ENCODE data around the gene PPP1R12B. TPM values are rescaled to one million over a fixed set of nuclear protein-coding genes. Genes with fewer than 3 reads are reported as not detected.
"Not testable (repeated sequence)": the region's sequence is repeated elsewhere in the genome, so short reads cannot be mapped to it uniquely, and the experiment has no call there.

The PPP1R12B gene
- total RNA-seq, 1 donor from 2014 or later = 21.8 TPM

DNA sequence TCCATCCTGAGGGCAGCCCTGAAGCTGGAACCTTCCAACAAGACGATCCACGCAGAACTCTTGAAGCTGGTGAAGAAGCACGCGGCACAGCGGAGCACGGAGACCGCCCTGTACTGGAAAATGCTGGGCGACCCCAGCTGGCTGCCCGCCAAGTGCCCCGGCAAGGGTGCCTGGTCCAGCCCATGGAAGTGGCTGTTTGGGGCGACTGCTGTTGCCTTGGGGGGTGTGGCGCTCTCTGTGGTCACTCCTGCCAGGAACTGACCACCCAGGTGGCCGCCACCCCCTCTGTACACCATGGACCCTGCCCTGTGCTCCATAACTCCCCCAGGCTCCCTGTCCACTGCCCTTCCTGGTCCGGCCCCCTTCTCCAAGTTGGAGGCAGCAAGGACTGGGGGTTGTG, 90.8 kb downstream of the PPP1R12B start:
- no peaks in the 10 kb centered on the region for H3K9me3 Mint-ChIP-seq
- no peaks in the 10 kb centered on the region for H3K4me1 ChIP-seq
- no peaks in the 10 kb centered on the region for H4K20me1 ChIP-seq (ENCODE audit: low read depth)
- H3K27me3 ChIP-seq = no peaks in the 10 kb centered on the region
- H3K9ac ChIP-seq = no peak overlapping the region
- H3K27ac Mint-ChIP-seq = peak overlapping the region; percentile 79
- H3K79me2 ChIP-seq (ENCODE audit: low read depth) = no peaks in the 10 kb centered on the region
- H3K4me3 ChIP-seq = no peak overlapping the region
- no peaks in the 10 kb centered on the region for H3F3A ChIP-seq (ENCODE audit: low read depth)
- no peaks in the 10 kb centered on the region for H3K27me3 Mint-ChIP-seq (ENCODE audit: insufficient read depth, low read depth)
- H3K36me3 ChIP-seq = peaks cover 5% of the 10 kb centered on the region
- H3K36me3 Mint-ChIP-seq = peaks cover 8% of the 10 kb centered on the region
- DNase-seq (ENCODE audit: low spot score) = no peak
- no peak overlapping the region for H3K27ac ChIP-seq
- H3K4me3 Mint-ChIP-seq = no peak overlapping the region
- H3K9me3 ChIP-seq (ENCODE audit: low read depth) = no peaks in the 10 kb centered on the region
- H3K4me2 ChIP-seq = no peak overlapping the region
- TF ChIP-seq EZH2 (IDR thresholded peaks at IDR 0.05) (no peak), EZH2phosphoT487 (IDR thresholded peaks at IDR 0.05) (no peak)
- TF ChIP-seq, protein P1, sequence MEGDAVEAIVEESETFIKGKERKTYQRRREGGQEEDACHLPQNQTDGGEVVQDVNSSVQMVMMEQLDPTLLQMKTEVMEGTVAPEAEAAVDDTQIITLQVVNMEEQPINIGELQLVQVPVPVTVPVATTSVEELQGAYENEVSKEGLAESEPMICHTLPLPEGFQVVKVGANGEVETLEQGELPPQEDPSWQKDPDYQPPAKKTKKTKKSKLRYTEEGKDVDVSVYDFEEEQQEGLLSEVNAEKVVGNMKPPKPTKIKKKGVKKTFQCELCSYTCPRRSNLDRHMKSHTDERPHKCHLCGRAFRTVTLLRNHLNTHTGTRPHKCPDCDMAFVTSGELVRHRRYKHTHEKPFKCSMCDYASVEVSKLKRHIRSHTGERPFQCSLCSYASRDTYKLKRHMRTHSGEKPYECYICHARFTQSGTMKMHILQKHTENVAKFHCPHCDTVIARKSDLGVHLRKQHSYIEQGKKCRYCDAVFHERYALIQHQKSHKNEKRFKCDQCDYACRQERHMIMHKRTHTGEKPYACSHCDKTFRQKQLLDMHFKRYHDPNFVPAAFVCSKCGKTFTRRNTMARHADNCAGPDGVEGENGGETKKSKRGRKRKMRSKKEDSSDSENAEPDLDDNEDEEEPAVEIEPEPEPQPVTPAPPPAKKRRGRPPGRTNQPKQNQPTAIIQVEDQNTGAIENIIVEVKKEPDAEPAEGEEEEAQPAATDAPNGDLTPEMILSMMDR (IDR thresholded peaks at IDR 0.05) = no peak
- H2AFZ ChIP-seq (replicated peaks) = no peak overlapping the region
- no peaks in the 10 kb centered on the region for H3K4me1 Mint-ChIP-seq

- H3K4me3 ChIP-seq; H3K27ac Mint-ChIP-seq; H3K9me3 Mint-ChIP-seq; H3K4me2 ChIP-seq; DNase-seq (ENCODE audit: low spot score); H3K4me3 Mint-ChIP-seq; H3K27ac ChIP-seq; H3K4me1 ChIP-seq; H3K9me3 ChIP-seq (ENCODE audit: low read depth); H2AFZ ChIP-seq (replicated peaks); H3K79me2 ChIP-seq (ENCODE audit: low read depth); H3F3A ChIP-seq (ENCODE audit: low read depth); H4K20me1 ChIP-seq (ENCODE audit: low read depth); H3K27me3 Mint-ChIP-seq (ENCODE audit: insufficient read depth, low read depth); H3K9ac ChIP-seq; H3K36me3 ChIP-seq; H3K27me3 ChIP-seq; H3K4me1 Mint-ChIP-seq: not testable (repeated sequence)
- peaks cover 27% of the 10 kb centered on the region for H3K36me3 Mint-ChIP-seq
Measured at GRCh38 chr1:202448140-202448539, 99.6 kb downstream of the PPP1R12B start.

DNA sequence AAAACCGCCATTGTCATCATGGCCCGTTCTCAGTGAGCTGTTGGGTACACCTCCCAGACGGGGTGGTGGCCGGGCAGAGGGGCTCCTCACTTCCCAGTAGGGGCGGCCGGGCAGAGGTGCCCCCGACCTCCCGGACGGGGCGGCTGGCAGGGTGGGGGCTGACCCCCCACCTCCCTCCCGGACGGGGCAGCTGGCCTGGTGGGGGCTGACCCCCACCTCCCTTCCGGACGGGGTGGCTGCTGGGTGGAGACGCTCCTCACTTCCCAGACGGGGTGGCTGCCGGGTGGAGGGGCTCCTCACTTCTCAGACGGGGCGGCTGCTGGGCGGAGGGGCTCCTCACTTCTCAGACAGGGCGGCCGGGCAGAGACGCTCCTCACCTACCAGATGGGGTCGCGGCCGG, 103.1 kb downstream of the PPP1R12B start:
- not testable (repeated sequence) for H2AFZ ChIP-seq (replicated peaks); H3K79me2 ChIP-seq (ENCODE audit: low read depth); H3K36me3 ChIP-seq; H3K27me3 ChIP-seq; H3K4me1 Mint-ChIP-seq; H3K27ac ChIP-seq; H3K27ac Mint-ChIP-seq; DNase-seq (ENCODE audit: low spot score); H3K27me3 Mint-ChIP-seq (ENCODE audit: insufficient read depth, low read depth); H3K4me3 ChIP-seq; H3K4me1 ChIP-seq; H3K9me3 ChIP-seq (ENCODE audit: low read depth); H3K4me3 Mint-ChIP-seq; H3K9ac ChIP-seq; H3K4me2 ChIP-seq; H3F3A ChIP-seq (ENCODE audit: low read depth); H4K20me1 ChIP-seq (ENCODE audit: low read depth); H3K9me3 Mint-ChIP-seq
- H3K36me3 Mint-ChIP-seq = peaks cover 37% of the 10 kb centered on the region

- Histone ChIP-seq H3K9me3 (ENCODE audit: low read depth) (peaks cover 3% of the 10 kb centered on the region), H3K27ac (no peak overlapping the region), H3K4me1 (peaks cover 15% of the 10 kb centered on the region), H3K79me2 (ENCODE audit: low read depth) (no peaks in the 10 kb centered on the region), H3K9ac (no peak overlapping the region), H4K20me1 (ENCODE audit: low read depth) (no peaks in the 10 kb centered on the region), H3K36me3 (no peaks in the 10 kb centered on the region), H3K4me3 (no peak overlapping the region), H3K27me3 (no peaks in the 10 kb centered on the region), H3F3A (ENCODE audit: low read depth) (peaks cover 7% of the 10 kb centered on the region), H2AFZ (replicated peaks) (no peak overlapping the region), H3K4me2 (no peak overlapping the region)
- Mint-ChIP-seq H3K27ac (no peak overlapping the region), H3K27me3 (ENCODE audit: insufficient read depth, low read depth) (no peaks in the 10 kb centered on the region), H3K4me1 (peaks cover 5% of the 10 kb centered on the region), H3K4me3 (no peak overlapping the region), H3K36me3 (peaks cover 36% of the 10 kb centered on the region), H3K9me3 (peaks cover 8% of the 10 kb centered on the region)
- DNase-seq (ENCODE audit: low spot score) = no peak
- TF ChIP-seq, protein P1 (IDR thresholded peaks at IDR 0.05) = no peak
- TF ChIP-seq EZH2 (IDR thresholded peaks at IDR 0.05) = no peak
- TF ChIP-seq EZH2phosphoT487 (IDR thresholded peaks at IDR 0.05) = no peak
Measured at GRCh38 chr1:202452508-202452907, 104.0 kb downstream of the PPP1R12B start.

DNA sequence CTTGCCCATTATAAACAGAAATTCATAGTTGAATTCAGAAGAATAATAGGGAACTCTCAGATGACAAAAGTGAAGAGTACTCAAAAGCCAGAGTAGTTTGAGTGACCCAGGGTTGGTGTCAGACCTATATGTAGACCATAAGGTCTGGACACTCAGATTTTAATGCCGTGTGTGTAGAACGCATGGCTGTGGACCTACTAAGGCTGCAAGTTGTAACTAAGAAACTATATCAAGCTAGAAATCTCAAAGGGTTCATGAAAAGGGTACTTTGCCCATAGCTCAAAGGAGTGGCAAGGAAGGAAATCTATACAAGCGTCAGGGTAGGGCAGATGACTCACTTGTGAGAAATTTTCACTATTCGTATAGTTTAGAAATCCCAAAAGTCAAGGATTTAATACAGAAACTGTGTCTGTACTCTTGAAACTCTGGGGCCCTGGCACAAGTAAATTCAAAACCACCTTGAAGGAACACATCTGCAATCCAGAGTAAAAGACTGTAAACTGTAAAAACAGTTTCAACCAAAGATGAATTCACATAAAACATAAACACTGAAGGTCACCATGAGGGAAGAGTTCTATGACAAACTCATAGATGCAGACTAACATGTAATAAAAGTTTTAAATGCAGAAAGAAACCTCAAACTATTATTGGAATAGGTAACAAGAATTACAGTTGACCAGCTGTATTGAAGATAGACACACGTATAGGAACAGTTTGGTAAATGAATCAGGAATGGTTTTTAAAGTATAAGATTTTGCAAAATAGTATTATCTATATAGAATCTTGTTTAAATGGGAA, 108.1 kb downstream of the PPP1R12B start:
- not testable (repeated sequence) for H2AFZ ChIP-seq (replicated peaks); H3K9ac ChIP-seq; H3K4me2 ChIP-seq; H3K4me3 Mint-ChIP-seq; H3K9me3 ChIP-seq (ENCODE audit: low read depth); H3K79me2 ChIP-seq (ENCODE audit: low read depth); H3K9me3 Mint-ChIP-seq; DNase-seq (ENCODE audit: low spot score); H4K20me1 ChIP-seq (ENCODE audit: low read depth); H3K36me3 ChIP-seq; H3K27ac ChIP-seq; H3K4me3 ChIP-seq; H3K27me3 ChIP-seq; H3K27me3 Mint-ChIP-seq (ENCODE audit: insufficient read depth, low read depth); H3K27ac Mint-ChIP-seq
- Histone ChIP-seq H3F3A (ENCODE audit: low read depth) (peaks cover 40% of the 10 kb centered on the region), H3K4me1 (peaks cover 41% of the 10 kb centered on the region)
- Mint-ChIP-seq H3K36me3 (peaks cover 25% of the 10 kb centered on the region), H3K4me1 (peaks cover 28% of the 10 kb centered on the region)

- H2AFZ ChIP-seq (replicated peaks); H4K20me1 ChIP-seq (ENCODE audit: low read depth); H3K9ac ChIP-seq; H3K9me3 Mint-ChIP-seq; H3K4me3 Mint-ChIP-seq; H3K27me3 Mint-ChIP-seq (ENCODE audit: insufficient read depth, low read depth); H3K36me3 ChIP-seq; H3K27ac Mint-ChIP-seq; H3K9me3 ChIP-seq (ENCODE audit: low read depth); H3K27me3 ChIP-seq; H3K79me2 ChIP-seq (ENCODE audit: low read depth): not testable (repeated sequence)
- peak overlapping the region; percentile 91 for H3K27ac ChIP-seq
- H3F3A ChIP-seq (ENCODE audit: low read depth) = peaks cover 40% of the 10 kb centered on the region
- Mint-ChIP-seq H3K36me3 (peaks cover 15% of the 10 kb centered on the region), H3K4me1 (peaks cover 28% of the 10 kb centered on the region)
- H3K4me3 ChIP-seq = peak overlapping the region; percentile 14
- DNase-seq (ENCODE audit: low spot score) = peak; percentile 74
- H3K4me2 ChIP-seq = peak overlapping the region; percentile 73
- H3K4me1 ChIP-seq = peaks cover 52% of the 10 kb centered on the region
Measured at GRCh38 chr1:202458651-202459050, 110.2 kb downstream of the PPP1R12B start.

Measured in neural progenitor cell (in vitro differentiated cells).